ENCODE data around the gene RIMKLB. TPM values are rescaled to one million over a fixed set of nuclear protein-coding genes. Genes with fewer than 3 reads are reported as not detected.

RIMKLB gene
- polyA plus RNA-seq, 1 of the 3 experiments (the other 2 are of a cell fraction): 24.5 TPM

DNA sequence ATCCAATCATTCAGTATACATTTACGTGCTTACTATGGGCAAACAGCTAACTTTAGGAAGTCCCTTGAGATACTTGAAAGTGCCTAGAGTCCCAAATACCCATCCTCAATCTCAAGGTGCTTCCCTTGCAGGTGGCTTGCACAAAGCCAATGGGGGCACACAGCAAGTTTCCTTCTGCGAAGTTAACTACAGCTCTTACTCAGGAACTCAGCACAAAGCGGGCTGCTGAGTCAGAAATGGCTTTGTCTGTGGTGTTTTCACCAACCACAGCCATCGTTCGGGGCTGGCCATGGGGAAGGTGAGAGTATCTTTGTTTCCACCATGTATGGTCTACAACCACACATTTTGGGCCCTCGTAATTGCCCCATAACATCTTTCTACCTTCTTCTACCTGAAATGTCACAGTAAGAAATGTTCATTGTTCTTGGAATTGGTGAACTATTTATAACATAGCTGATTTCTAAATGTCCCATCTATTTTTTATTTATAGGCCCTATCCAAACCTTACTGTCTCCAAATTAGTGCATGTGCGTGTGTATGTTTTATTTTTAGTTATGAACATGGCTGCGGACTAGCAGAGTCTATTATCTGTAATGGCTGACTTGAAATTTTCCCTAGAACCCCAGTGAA, 49.1 kb upstream of the RIMKLB start:
- TF ChIP-seq POLR2AphosphoS5 (IDR thresholded peaks at IDR 0.05; ENCODE audit: low read depth, low read length) (no peak), FOXJ3 (CRISPR knock-in tag; IDR thresholded peaks at IDR 0.05) (no peak), GATA2 (CRISPR knock-in tag; IDR thresholded peaks at IDR 0.05) (no peak), EP300 (IDR thresholded peaks at IDR 0.05; ENCODE audit: borderline replicate concordance in 1 of 2, low read depth in 1 of 2, low read length in 1 of 2) (no peak), EZH2phosphoT487 (IDR thresholded peaks at IDR 0.05; ENCODE audit: borderline replicate concordance, low read depth) (no peak), FOXM1 (IDR thresholded peaks at IDR 0.05; ENCODE audit: low read depth) (no peak), NRF1 (IDR thresholded peaks at IDR 0.05; ENCODE audit: low read depth, low read length) (no peak), FOSL2 (IDR thresholded peaks at IDR 0.05; ENCODE audit: borderline replicate concordance, low read depth) (no peak), MXI1 (IDR thresholded peaks at IDR 0.05; ENCODE audit: low read depth, low read length) (no peak), RCOR1 (IDR thresholded peaks at IDR 0.05; ENCODE audit: low read length) (no peak), ELF1 (IDR thresholded peaks at IDR 0.05) (no peak), JUND (IDR thresholded peaks at IDR 0.05) (no peak), YY1 (IDR thresholded peaks at IDR 0.05; ENCODE audit: low read depth) (no peak), RFX5 (IDR thresholded peaks at IDR 0.05; ENCODE audit: low read length) (no peak), RXRA (IDR thresholded peaks at IDR 0.05; ENCODE audit: borderline replicate concordance, low read depth) (no peak)
- TF ChIP-seq, protein P1, sequence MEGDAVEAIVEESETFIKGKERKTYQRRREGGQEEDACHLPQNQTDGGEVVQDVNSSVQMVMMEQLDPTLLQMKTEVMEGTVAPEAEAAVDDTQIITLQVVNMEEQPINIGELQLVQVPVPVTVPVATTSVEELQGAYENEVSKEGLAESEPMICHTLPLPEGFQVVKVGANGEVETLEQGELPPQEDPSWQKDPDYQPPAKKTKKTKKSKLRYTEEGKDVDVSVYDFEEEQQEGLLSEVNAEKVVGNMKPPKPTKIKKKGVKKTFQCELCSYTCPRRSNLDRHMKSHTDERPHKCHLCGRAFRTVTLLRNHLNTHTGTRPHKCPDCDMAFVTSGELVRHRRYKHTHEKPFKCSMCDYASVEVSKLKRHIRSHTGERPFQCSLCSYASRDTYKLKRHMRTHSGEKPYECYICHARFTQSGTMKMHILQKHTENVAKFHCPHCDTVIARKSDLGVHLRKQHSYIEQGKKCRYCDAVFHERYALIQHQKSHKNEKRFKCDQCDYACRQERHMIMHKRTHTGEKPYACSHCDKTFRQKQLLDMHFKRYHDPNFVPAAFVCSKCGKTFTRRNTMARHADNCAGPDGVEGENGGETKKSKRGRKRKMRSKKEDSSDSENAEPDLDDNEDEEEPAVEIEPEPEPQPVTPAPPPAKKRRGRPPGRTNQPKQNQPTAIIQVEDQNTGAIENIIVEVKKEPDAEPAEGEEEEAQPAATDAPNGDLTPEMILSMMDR (IDR thresholded peaks at IDR 0.05): no peak
- TF ChIP-seq, protein P2, sequence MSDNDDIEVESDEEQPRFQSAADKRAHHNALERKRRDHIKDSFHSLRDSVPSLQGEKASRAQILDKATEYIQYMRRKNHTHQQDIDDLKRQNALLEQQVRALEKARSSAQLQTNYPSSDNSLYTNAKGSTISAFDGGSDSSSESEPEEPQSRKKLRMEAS (IDR thresholded peaks at IDR 0.05; ENCODE audit: low read depth): no peak
- H3K4me3 ChIP-seq (ENCODE audit: low read depth in 2 of 2, low read length in 1 of 2): no peak overlapping the region
- POLR2A ChIA-PET: no interaction called here
- no peaks in the 10 kb centered on the region for H3K9me2 ChIP-seq
- H4K20me1 ChIP-seq (ENCODE audit: insufficient read depth): no peaks in the 10 kb centered on the region
- 10% methylated on average over 8 of the region's 8 CpGs for WGBS (ENCODE audit: low lambda C conversion rate)
- no peaks in the 10 kb centered on the region for H3K36me3 ChIP-seq (replicated peaks in 1 of 2; ENCODE audit: control insufficient read depth in 1 of 2, insufficient read depth in 2 of 2, low read length in 1 of 2)
- no peaks in the 10 kb centered on the region for H3K79me2 ChIP-seq (ENCODE audit: insufficient read depth)
- no peak for DNase-seq
- H3K27ac ChIP-seq (ENCODE audit: low read depth in 2 of 2, low read length in 1 of 2): no peak overlapping the region
- H3K9ac ChIP-seq: no peak overlapping the region
- H2AFZ ChIP-seq (ENCODE audit: low read depth): no peak overlapping the region
- no peaks in the 10 kb centered on the region for H3F3A ChIP-seq (replicated peaks; ENCODE audit: insufficient read depth)
- peaks cover 10% of the 10 kb centered on the region; the same call in 1 of the 2 replicates for H3K27me3 ChIP-seq (ENCODE audit: insufficient read depth)
- CTCF ChIA-PET: interaction anchor here (1.0 to 2.9 kb wide), 7 partner anchors 9 to 401 kb away, joined by 3 to 14 read pairs (median 6); no protein-coding TSS in a partner anchor
- H3K9me3 ChIP-seq: no peaks in the 10 kb centered on the region
- H3K4me1 ChIP-seq (ENCODE audit: control insufficient read depth in 1 of 2, insufficient read depth in 2 of 2, low read depth in 1 of 2, low read length in 1 of 2): no peaks in the 10 kb centered on the region
- no peak overlapping the region for H3K4me2 ChIP-seq

DNA sequence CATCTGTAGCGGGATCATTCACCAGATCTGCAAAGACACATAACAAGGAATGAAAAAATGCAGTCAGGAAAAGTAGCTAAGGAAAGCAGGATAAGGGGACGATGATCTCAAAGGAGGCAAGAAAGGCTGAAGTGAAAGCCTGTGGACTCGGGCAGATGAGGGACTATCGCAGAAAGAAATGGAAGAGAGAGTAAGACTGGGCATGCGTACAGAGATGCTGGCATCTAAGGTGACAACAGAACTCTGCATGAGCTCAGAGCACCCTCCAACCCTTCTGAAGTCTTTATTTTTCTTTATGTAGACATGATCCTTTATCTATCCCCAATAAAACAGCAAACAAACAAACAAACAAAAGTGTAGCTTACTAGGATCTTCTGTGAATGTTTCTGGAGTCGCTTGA, 42.4 kb upstream of the RIMKLB start:
- 0 out of 4 replicates have a peak overlapping the region, but pooled peaks of 1 of the 2 experiments have one; percentile 7 for H3K4me3 ChIP-seq (ENCODE audit: low read depth in 2 of 2, low read length in 1 of 2)
- no peak overlapping the region for H3K27ac ChIP-seq (ENCODE audit: low read depth in 2 of 2, low read length in 1 of 2)
- peak overlapping the region; percentile 39 for H3K4me2 ChIP-seq
- WGBS (ENCODE audit: low lambda C conversion rate): 27% methylated on average over 6 of the region's 6 CpGs
- no peaks in the 10 kb centered on the region for H4K20me1 ChIP-seq (ENCODE audit: insufficient read depth)
- H3K79me2 ChIP-seq (ENCODE audit: insufficient read depth): no peaks in the 10 kb centered on the region
- H3K36me3 ChIP-seq (replicated peaks in 1 of 2; ENCODE audit: control insufficient read depth in 1 of 2, insufficient read depth in 2 of 2, low read length in 1 of 2): no peaks in the 10 kb centered on the region
- DNase-seq: no peak
- H3K9ac ChIP-seq: no peak overlapping the region
- no peaks in the 10 kb centered on the region; the same call in 1 of the 2 replicates for H3K27me3 ChIP-seq (ENCODE audit: insufficient read depth)
- POLR2A ChIA-PET: no interaction called here
- no peaks in the 10 kb centered on the region for H3K9me2 ChIP-seq
- H2AFZ ChIP-seq (ENCODE audit: low read depth): peak overlapping the region; percentile 68
- no peaks in the 10 kb centered on the region for H3K9me3 ChIP-seq
- no peaks in the 10 kb centered on the region for H3K4me1 ChIP-seq (ENCODE audit: control insufficient read depth in 1 of 2, insufficient read depth in 2 of 2, low read depth in 1 of 2, low read length in 1 of 2)
- CTCF ChIA-PET: interaction anchor here (0.7 to 1.7 kb wide), 4 partner anchors 26 to 394 kb away, joined by 3 to 7 read pairs (median 4); no protein-coding TSS in a partner anchor
- TF ChIP-seq NRF1 (IDR thresholded peaks at IDR 0.05; ENCODE audit: low read depth, low read length): peak; percentile 53
- TF ChIP-seq TEAD4 (IDR thresholded peaks at IDR 0.05; ENCODE audit: borderline replicate concordance, insufficient read depth): no peak
- TF ChIP-seq TCF12 (IDR thresholded peaks at IDR 0.05): no peak
- no peaks in the 10 kb centered on the region for H3F3A ChIP-seq (replicated peaks; ENCODE audit: insufficient read depth)
